GM19023 (cell line): Measurements from ENCODE around the gene TRAM2.
A peak's percentile ranks its signal among the peaks of the same experiment; 100 is the strongest.

Experiments
- ATAC-seq: cut with Tn5 transposase; IDR thresholded peaks from one replicate; pipeline ENCODE4 v1.9.1; 2021; ENCODE audit warnings: mild to moderate bottlenecking, moderate library complexity; ENCODE audit not compliant: unreplicated experiment

The TRAM2 gene

DNA sequence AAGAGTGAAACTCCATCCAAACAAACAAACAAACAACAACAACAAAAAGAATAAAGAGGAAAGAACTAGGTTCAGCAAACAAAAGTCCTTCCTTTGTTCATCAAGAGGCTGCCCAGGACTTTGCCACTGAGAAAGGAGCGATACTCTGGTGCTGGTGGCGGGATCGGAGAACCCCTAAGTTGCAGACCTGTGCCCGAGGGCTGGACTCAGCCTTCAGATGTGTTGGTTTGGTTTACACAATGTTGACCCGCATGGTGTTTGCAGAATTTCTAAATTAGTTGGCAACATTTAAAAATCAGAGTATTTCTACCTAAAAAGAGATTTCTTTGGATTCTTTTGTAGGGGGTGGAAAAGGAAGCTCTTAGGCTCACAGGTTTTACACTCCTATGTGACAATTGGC, 42.5 kb downstream of the TRAM2 start:
- no peak for ATAC-seq

DNA sequence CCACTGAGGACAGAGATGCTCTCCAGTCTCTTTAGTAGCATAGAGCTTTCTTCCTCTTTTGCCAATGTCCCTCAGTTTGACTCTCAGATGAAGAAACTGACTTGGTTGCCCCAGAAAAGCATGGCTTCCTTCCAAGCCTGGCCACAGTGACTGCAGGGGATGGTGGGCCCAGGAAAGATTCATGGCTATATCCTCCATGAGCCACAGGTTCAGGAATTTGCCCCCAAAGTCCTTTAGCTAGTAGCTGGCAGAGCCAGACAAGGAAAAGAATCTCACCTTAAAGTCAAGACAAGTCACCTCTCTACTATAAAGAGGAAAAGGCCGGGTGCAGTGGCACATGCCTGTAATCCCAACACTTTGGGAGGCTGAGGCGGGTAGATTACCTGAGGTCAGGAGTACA, 43.4 kb downstream of the TRAM2 start:
- ATAC-seq: no peak

DNA sequence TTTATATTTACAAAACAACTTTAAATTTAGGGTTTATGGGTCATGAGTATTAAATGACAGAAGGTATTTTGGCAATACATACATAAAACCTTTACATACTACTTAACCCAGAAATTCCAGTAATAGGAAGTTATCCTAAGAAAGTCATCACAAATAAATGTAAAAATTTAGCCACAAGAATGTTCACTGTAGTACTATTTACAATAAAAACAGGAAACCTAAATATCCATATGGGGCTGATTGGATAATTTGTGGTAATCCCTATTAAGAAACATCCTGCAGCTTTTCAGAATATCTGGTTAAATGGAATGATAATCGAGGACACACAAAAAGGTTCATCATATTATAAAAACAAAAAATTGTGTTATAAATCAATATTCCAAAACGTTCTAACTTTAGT, 44.4 kb downstream of the TRAM2 start:
- ATAC-seq: no peak

DNA sequence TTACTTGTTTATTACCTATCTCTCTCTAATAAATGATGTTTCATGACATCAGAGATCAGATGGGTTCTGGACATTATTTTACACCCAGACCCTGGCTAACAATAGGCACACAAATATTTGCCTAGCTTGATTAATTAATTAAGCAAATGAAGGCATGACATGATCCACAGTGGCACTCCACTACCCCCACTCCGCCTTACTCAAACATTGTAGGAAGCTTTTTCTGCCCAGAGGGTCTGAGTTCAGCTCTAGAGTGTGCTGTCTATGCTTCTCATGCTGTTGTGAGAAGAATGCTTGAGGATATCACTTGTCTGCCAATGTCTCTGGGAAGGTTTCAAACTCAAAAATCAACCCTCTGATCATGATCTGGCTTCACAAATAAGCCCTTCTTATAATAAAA, 45.0 kb downstream of the TRAM2 start:
- no peak for ATAC-seq

GRCh38 chr6:52531396-52531795, 45.5 kb downstream of the TRAM2 start:
- no peak for ATAC-seq

GRCh38 chr6:52530351-52530750, 46.5 kb downstream of the TRAM2 start:
- ATAC-seq: no peak

DNA sequence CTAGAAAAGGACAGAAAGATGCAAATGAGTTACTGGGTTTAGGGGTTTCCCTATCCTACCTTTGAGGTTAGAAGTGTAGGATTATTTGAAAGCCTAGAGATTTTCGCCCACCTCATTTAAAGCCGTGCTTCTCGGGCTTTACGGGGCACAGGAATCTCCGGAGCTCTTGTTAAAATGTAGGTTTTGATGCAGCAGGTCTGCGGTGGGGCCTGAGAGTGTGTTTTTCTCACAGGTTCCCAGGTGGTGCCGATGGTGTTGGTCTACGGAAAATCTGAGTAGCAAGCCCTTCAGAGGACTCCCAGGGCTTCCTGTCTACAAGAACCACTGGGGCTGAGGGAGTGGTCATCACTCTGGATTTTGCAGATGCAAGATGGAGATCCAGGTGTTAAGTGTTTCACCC, 47.5 kb downstream of the TRAM2 start:
- peak; percentile 59 for ATAC-seq

DNA sequence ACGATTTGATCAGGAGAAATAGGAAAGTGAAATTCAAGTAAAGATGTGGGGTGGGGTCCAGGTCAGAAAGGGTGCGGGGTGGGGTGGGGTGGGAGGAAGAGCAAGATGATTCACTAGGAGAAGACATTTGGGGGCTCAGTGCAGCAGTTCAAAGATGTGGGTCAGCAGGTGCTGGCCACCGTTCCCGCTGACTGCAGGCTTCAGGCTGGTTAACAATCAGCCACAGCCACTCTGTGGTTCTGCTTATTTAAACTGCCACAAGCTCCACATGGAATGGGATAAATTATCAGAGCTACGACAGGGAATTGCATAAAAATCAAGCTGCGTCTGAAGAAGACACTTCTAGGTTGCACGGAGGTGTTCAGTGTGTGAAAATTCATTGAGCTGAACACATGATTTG, 49.4 kb downstream of the TRAM2 start:
- no peak for ATAC-seq

DNA sequence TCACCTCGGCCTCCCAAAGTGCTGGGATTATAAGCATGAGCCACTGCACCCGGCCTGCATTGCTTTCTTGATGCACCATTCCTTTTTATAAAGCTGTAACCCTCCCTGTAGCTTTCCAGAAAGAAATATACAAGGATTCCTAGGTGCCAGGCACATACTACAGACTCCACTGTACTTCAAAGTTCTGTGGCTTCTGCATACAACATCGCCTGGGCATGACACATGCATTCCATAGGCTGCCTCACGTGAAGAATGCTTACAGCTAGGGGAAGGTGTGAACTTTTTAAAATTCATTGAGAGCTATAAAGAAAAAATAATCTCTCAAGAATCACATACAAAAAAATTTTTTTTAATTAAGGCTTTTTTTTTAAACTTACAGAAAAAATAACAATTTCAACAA, 50.2 kb downstream of the TRAM2 start:
- no peak for ATAC-seq

DNA sequence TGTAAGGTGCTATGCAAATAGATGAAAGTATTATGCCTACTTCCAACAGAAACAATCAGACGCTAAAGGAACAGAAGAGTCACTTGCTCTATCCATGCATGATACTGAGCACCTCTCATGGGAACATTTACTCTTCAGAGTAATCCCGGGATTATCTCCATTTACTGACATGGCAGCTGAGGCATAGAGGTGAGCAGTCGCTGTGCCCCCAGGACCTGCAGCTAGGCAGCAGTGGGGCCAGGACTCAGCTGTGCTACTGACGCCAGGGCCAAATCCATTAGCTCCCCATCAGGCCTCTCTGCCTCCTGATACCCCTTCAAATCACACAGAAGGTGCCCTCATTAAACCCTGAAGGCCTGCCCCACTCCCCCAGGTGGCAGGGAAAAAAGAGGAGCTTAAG, 51.9 kb downstream of the TRAM2 start:
- no peak for ATAC-seq

GRCh38 chr6:52523378-52524142, 53.3 kb downstream of the TRAM2 start:
- ATAC-seq: no peak

DNA sequence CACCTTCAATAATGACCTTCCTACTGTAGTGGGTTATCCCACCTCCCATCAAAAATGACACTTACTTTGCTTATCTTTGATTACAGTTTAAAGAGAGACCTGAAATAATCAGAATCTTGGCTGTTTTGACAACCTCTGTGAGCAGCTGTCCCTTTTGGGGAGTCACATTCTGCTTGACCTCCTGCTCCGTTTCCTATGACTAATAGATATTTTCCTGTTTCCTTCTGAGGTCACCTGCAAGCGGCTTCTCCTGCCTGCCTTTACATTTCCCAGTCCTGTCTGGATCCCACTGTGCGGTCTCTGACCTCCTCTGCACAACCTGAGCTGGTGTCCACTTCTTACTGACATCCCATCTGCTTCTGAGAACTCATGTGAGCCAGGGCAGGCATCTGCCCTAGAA, 54.2 kb downstream of the TRAM2 start:
- no peak for ATAC-seq

- no peak for ATAC-seq
These were observed 54.7 kb downstream of the TRAM2 start for GRCh38 chr6:52522151-52522626.

DNA sequence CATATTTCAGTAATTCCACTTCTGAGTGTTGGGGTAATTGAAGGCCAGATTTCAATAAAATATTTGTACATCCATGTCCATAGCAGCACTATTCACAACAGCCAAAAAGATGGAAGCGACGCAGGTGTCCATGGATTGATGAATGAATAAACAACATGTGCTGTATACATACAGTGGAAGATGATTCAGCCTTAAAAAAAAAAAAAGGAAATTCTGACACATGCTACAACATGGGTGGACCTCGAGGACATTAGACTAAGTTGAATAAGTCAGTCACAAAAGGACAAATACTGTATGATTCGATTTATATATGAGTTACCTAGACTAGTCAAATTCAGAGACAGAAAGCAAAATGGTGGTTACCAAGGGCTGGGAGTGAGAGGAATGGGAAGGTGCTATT, 57.2 kb downstream of the TRAM2 start:
- ATAC-seq: no peak

GRCh38 chr6:52518279-52518945, 58.4 kb downstream of the TRAM2 start:
- no peak for ATAC-seq

DNA sequence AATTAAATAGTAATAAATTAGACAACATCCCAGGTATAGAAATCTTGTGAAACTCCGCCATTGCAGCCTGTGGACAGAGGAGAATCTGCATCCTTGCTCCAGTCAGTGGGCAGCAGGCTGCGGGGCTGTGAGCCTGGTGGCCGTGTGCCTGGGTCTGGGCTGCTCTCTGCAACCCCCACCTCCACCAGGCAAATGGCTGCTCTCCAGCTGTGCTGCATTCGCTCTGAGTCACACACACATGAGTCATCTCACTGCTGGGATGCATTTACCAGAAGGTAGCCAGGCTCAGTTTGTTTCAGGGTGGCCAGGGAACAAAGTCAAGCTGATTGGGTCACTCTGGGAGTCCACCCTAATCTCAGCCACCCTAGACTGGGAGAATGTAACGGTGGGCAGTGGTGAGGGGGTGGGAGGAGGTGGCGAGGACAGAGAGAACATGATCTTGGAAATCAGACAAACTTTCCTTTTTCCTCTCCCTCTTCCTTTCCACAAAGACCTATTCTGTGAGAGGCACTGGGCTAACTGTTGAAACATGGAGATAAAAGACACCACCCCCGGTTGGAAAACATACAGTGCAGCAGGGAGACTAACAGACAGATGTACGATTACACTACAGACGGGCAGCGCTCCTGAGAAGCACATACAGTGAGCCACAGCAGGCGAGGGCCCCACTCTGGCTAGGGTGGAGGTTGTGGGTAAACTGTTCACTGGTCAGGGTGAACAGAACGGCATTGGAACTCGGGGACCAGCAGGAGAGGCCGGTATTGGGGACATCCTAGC, 59.2 kb downstream of the TRAM2 start:
- ATAC-seq: peak; percentile 96

GRCh38 chr6:52516943-52517342, 59.9 kb downstream of the TRAM2 start:
- ATAC-seq: no peak

GRCh38 chr6:52516269-52516668, 60.6 kb downstream of the TRAM2 start:
- ATAC-seq: no peak

- no peak for ATAC-seq
These were observed 61.5 kb downstream of the TRAM2 start for GRCh38 chr6:52515219-52515960.

GRCh38 chr6:52514514-52514913, 62.3 kb downstream of the TRAM2 start:
- no peak for ATAC-seq

- ATAC-seq: no peak
These were observed 63.0 kb downstream of the TRAM2 start for GRCh38 chr6:52513896-52514295.
